Progenitor cell of endocrine pancreas (in vitro differentiated cells): ENCODE data around the gene DBR1. TPM values are rescaled to one million over a fixed set of nuclear protein-coding genes. Genes with fewer than 3 reads are reported as not detected.
A peak's percentile ranks its signal among the peaks of the same experiment; 100 is the strongest.

Source experiments
- DNase-seq: peaks from one replicate; pipeline ENCODE4 v3.0.0; 2021; ENCODE audit warnings: low spot score; ENCODE audit not compliant: unreplicated experiment
- H3K27ac Mint-ChIP-seq: 2 replicates; pipeline ENCODE4 v1.8.0; 2021; ENCODE audit warnings: mild to moderate bottlenecking, moderate library complexity, mixed read lengths
- H3K27me3 Mint-ChIP-seq: 2 replicates; pipeline ENCODE4 v1.8.0; 2021; ENCODE audit warnings: mixed read lengths
- H3K36me3 Mint-ChIP-seq: 2 replicates; pipeline ENCODE4 v1.8.0; 2022; ENCODE audit warnings: mixed read lengths; ENCODE audit not compliant: insufficient read depth
- H3K4me1 Mint-ChIP-seq: 2 replicates; pipeline ENCODE4 v1.8.0; 2021; ENCODE audit warnings: low read depth, mixed read lengths
- H3K4me3 Mint-ChIP-seq: 2 replicates; pipeline ENCODE4 v1.8.0; 2021; ENCODE audit warnings: low read depth, mild to moderate bottlenecking, moderate library complexity, mixed read lengths
- H3K9me3 Mint-ChIP-seq: 2 replicates; pipeline ENCODE4 v1.8.0; 2021; ENCODE audit warnings: low read depth, mixed read lengths
- total RNA-seq: library from RNA; stranded (reverse); gene quantifications from 2 replicates; pipeline ENCODE4 v1.2.1, GENCODE V29; 2021
- TF ChIP-seq, protein P1 (sequence below): fragments of 200-600 bp; sonication (generic); IDR thresholded peaks from one replicate; pipeline ENCODE4 v1.5.0; 2021; ENCODE audit warnings: antibody characterized with exemption, mild to moderate bottlenecking; ENCODE audit not compliant: unreplicated experiment

Gene DBR1
- total RNA-seq, 1 donor from 2014 or later, result 31.8 TPM

DNA sequence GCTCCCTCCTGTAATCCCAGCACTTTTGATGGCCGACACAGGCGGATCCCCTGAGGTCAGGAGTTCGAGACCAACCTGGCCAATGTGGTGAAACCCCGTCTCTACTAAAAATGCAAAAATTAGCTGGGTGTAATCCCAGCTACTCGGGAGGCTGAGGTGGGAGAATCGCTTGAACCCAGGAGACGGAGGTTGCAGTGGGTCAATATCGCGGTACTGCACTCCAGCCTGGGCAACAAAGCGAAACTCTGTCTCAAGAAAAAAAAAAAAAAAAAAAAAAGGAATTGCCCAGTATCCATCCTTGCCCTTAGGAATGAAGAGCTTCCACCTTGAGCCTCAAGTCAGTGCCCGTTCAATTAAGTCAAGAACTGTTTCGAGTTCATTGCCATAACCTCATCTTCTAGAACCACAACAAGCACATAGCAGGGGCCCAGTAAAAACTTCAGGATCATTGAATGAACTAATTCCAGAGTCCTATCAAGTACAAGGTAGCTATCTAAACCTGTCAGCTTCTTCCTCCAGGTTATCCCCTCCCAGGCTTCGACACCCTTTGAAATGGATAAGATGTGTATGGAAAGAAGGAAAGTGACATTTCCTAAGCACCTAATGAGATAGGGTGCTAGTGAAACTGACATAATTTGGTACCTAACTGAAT is 826 bp downstream of the DBR1 start:
- peak overlapping the region; percentile 98 for H3K27ac Mint-ChIP-seq
- peaks cover 11% of the 10 kb centered on the region for H3K36me3 Mint-ChIP-seq
- H3K27me3 Mint-ChIP-seq, result no peaks in the 10 kb centered on the region
- H3K4me1 Mint-ChIP-seq, result peaks cover 14% of the 10 kb centered on the region
- no peaks in the 10 kb centered on the region for H3K9me3 Mint-ChIP-seq
- H3K4me3 Mint-ChIP-seq, result peak overlapping the region; percentile 97
- no peak for DNase-seq
- TF ChIP-seq, protein P1, sequence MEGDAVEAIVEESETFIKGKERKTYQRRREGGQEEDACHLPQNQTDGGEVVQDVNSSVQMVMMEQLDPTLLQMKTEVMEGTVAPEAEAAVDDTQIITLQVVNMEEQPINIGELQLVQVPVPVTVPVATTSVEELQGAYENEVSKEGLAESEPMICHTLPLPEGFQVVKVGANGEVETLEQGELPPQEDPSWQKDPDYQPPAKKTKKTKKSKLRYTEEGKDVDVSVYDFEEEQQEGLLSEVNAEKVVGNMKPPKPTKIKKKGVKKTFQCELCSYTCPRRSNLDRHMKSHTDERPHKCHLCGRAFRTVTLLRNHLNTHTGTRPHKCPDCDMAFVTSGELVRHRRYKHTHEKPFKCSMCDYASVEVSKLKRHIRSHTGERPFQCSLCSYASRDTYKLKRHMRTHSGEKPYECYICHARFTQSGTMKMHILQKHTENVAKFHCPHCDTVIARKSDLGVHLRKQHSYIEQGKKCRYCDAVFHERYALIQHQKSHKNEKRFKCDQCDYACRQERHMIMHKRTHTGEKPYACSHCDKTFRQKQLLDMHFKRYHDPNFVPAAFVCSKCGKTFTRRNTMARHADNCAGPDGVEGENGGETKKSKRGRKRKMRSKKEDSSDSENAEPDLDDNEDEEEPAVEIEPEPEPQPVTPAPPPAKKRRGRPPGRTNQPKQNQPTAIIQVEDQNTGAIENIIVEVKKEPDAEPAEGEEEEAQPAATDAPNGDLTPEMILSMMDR, result no peak

GRCh38 chr3:138172625-138173024 is 2.1 kb downstream of the DBR1 start:
- H3K4me1 Mint-ChIP-seq, result peaks cover 14% of the 10 kb centered on the region
- no peaks in the 10 kb centered on the region for H3K9me3 Mint-ChIP-seq
- no peak overlapping the region for H3K27ac Mint-ChIP-seq
- TF ChIP-seq, protein P1, result no peak
- DNase-seq, result no peak
- H3K4me3 Mint-ChIP-seq, result peak overlapping the region; percentile 97
- H3K27me3 Mint-ChIP-seq, result no peaks in the 10 kb centered on the region
- H3K36me3 Mint-ChIP-seq, result peaks cover 16% of the 10 kb centered on the region

GRCh38 chr3:138165061-138165460 is 9.7 kb downstream of the DBR1 start:
- peaks cover 43% of the 10 kb centered on the region for H3K36me3 Mint-ChIP-seq
- no peak overlapping the region for H3K4me3 Mint-ChIP-seq
- no peaks in the 10 kb centered on the region for H3K4me1 Mint-ChIP-seq
- TF ChIP-seq, protein P1, result no peak
- H3K9me3 Mint-ChIP-seq, result no peaks in the 10 kb centered on the region
- DNase-seq, result no peak
- no peak overlapping the region for H3K27ac Mint-ChIP-seq
- no peaks in the 10 kb centered on the region for H3K27me3 Mint-ChIP-seq

GRCh38 chr3:138157743-138158142 is 17.0 kb downstream of the DBR1 start:
- Mint-ChIP-seq H3K36me3 (peaks cover 25% of the 10 kb centered on the region), H3K27ac (no peak overlapping the region), H3K4me3 (no peak overlapping the region), H3K4me1 (no peaks in the 10 kb centered on the region), H3K9me3 (peaks cover 11% of the 10 kb centered on the region), H3K27me3 (no peaks in the 10 kb centered on the region)
- TF ChIP-seq, protein P1, result no peak
- DNase-seq, result no peak

DNA sequence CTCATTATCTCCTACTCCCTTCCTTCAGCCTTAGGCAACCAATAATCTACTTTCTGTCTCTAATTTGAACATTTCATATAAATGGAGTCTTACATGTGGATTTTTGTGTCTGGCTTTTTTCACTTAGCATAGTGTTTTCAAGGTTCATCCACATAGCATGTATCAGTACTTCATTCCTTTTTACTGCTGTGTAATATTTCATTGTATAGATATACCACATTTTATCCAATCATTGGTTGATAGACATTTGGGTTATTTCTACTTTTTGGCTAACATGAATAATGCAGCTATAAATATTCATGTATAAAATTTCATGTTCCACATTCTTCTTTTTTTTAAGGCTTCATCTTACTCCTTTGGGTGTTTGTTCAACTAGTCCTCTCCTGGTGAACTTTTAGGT is 20.2 kb downstream of the DBR1 start:
- Mint-ChIP-seq H3K9me3 (peaks cover 11% of the 10 kb centered on the region), H3K4me3 (no peak overlapping the region), H3K4me1 (no peaks in the 10 kb centered on the region), H3K27me3 (no peaks in the 10 kb centered on the region), H3K27ac (no peak overlapping the region), H3K36me3 (peaks cover 7% of the 10 kb centered on the region)
- DNase-seq, result no peak
- TF ChIP-seq, protein P1, result no peak
